Measurements from ENCODE around the gene TEK. TPM values are rescaled to one million over a fixed set of nuclear protein-coding genes. Genes with fewer than 3 reads are reported as not detected.

Gene TEK
- total and polyA plus RNA-seq, 2 experiments from 2014 or later = 1.9 to 9.4 TPM

- TF ChIP-seq ZNF462 (CRISPR knock-in tag; IDR thresholded peaks at IDR 0.05) (no peak), ETS1 (IDR thresholded peaks at IDR 0.05) (no peak), ZNF114 (CRISPR knock-in tag; IDR thresholded peaks at IDR 0.05) (no peak), NANOG (IDR thresholded peaks at IDR 0.05; ENCODE audit: borderline replicate concordance) (no peak), CREB1 (CRISPR knock-in tag; IDR thresholded peaks at IDR 0.05; ENCODE audit: low read depth) (no peak), EZH2 (IDR thresholded peaks at IDR 0.05; ENCODE audit: low read depth, unreplicated experiment) (no peak)
Observed at GRCh38 chr9:27212621-27213020, 103.6 kb downstream of the TEK start (continued).

- H3K27ac Mint-ChIP-seq = no peak overlapping the region
- TF ChIP-seq REST (IDR thresholded peaks at IDR 0.05; ENCODE audit: unreplicated experiment) = no peak
- no peak for TF ChIP-seq STAT1 (IDR thresholded peaks at IDR 0.05; ENCODE audit: unreplicated experiment)
- no peak for TF ChIP-seq EZH2phosphoT487 (IDR thresholded peaks at IDR 0.05; ENCODE audit: unreplicated experiment)
- TF ChIP-seq ETS1 (IDR thresholded peaks at IDR 0.05) = no peak
- TF ChIP-seq ZNF114 (CRISPR knock-in tag; IDR thresholded peaks at IDR 0.05) = no peak
- no peak for TF ChIP-seq ZNF331 (CRISPR knock-in tag; IDR thresholded peaks at IDR 0.05; ENCODE audit: low read depth)
Observed at GRCh38 chr9:27227192-27227591, 118.2 kb downstream of the TEK start.

More at GRCh38 chr9:27227192-27227591, 118.2 kb downstream of the TEK start:
- no peak overlapping the region for H2AFZ ChIP-seq
- H3K4me2 ChIP-seq = no peak overlapping the region
- ATAC-seq (no peak), DNase-seq (ENCODE audit: low spot score) (no peak)
- 0 out of 2 replicates have a peak, but pooled peaks cover 4% of the 10 kb centered on the region for H3K9me2 ChIP-seq (ENCODE audit: insufficient read depth)
- no peaks in the 10 kb centered on the region for H3K4me1 ChIP-seq (ENCODE audit: insufficient read depth)
- H3K27ac ChIP-seq (ENCODE audit: low read depth) = no peak overlapping the region
- Mint-ChIP-seq H3K27me3 (ENCODE audit: insufficient read depth, low read depth, poor library complexity) (no peaks in the 10 kb centered on the region), H3K36me3 (ENCODE audit: low read depth) (no peaks in the 10 kb centered on the region), H3K9me3 (peaks cover 1% of the 10 kb centered on the region; the same call in 1 of the 3 replicates), H3K4me1 (no peaks in the 10 kb centered on the region), H3K4me3 (no peak overlapping the region)
- H4K20me1 ChIP-seq (replicated peaks; ENCODE audit: insufficient read depth) = no peaks in the 10 kb centered on the region
- no peaks in the 10 kb centered on the region for H3K27me3 ChIP-seq (ENCODE audit: insufficient read depth)
- H3K36me3 ChIP-seq (ENCODE audit: insufficient read depth) = no peaks in the 10 kb centered on the region
- no peaks in the 10 kb centered on the region for H3K79me2 ChIP-seq (replicated peaks; ENCODE audit: insufficient read depth)
- H3K4me3 ChIP-seq = no peak overlapping the region
- no peaks in the 10 kb centered on the region for H3F3A ChIP-seq (replicated peaks; ENCODE audit: low read depth)

All from GM23338 (cell line).